Esophagus muscularis mucosa (tissue), 3 donors: ENCODE measurements around the gene GNB5.

Experiments used
- POLR2AphosphoS5 ChIP-seq, 2 donors: sonication (generic); formaldehyde crosslinking; IDR thresholded peaks; one replicate each; pipeline ENCODE4 v1.6.1; 2017; ENCODE audit warnings: antibody characterized with exemption in 2 of 2
- TF ChIP-seq, protein P1 (sequence below), 3 experiments: fragments of 200-600 bp in 2 of 3; fragments of 450-650 bp in 1 of 3; sonication (generic) in 2 of 3; IDR thresholded peaks; one replicate each; pipeline ENCODE4 v1.5.1; 2017 to 2019; ENCODE audit warnings: antibody characterized with exemption in 3 of 3, mild to moderate bottlenecking in 2 of 3, moderate library complexity in 1 of 3

GRCh38 chr15:52180851-52181450 is 10.2 kb downstream of the GNB5 start:
- TF ChIP-seq, protein P1, sequence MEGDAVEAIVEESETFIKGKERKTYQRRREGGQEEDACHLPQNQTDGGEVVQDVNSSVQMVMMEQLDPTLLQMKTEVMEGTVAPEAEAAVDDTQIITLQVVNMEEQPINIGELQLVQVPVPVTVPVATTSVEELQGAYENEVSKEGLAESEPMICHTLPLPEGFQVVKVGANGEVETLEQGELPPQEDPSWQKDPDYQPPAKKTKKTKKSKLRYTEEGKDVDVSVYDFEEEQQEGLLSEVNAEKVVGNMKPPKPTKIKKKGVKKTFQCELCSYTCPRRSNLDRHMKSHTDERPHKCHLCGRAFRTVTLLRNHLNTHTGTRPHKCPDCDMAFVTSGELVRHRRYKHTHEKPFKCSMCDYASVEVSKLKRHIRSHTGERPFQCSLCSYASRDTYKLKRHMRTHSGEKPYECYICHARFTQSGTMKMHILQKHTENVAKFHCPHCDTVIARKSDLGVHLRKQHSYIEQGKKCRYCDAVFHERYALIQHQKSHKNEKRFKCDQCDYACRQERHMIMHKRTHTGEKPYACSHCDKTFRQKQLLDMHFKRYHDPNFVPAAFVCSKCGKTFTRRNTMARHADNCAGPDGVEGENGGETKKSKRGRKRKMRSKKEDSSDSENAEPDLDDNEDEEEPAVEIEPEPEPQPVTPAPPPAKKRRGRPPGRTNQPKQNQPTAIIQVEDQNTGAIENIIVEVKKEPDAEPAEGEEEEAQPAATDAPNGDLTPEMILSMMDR (IDR thresholded peaks at IDR 0.05), result no peak
- TF ChIP-seq POLR2AphosphoS5 (IDR thresholded peaks at IDR 0.05), result no peak
